Adrenal gland (tissue), 12 donors: ENCODE measurements around the gene BABAM2. TPM values are rescaled to one million over a fixed set of nuclear protein-coding genes. Genes with fewer than 3 reads are reported as not detected.
"Not testable (repeated sequence)": the region's sequence is repeated elsewhere in the genome, so short reads cannot be mapped to it uniquely, and the experiment has no call there.

Experiments
- DNase-seq, 7 donors: peaks; one replicate each; pipeline ENCODE4 v3.0.0-alpha.2; 2019 to 2020
- H3K27ac ChIP-seq, 5 donors: fragments of 200-600 bp; sonication (generic) in 4 of 5; 1 replicate in 3 of 5; 2 replicates in 2 of 5; pipeline versions ENCODE4 v1.5.1 to v1.8.0; 2016 to 2020; ENCODE audit warnings: mild to moderate bottlenecking in 1 of 5
- H3K27me3 ChIP-seq: fragments of 200-600 bp; 2 replicates; pipeline ENCODE4 v1.8.0; 2021
- H3K36me3 ChIP-seq, 2 donors: fragments of 200-600 bp; replicated peaks in 1 of 2; 1 replicate in 1 of 2; 2 replicates in 1 of 2; pipeline versions ENCODE4 v1.5.1 to v1.8.0; 2018 to 2022
- H3K4me1 ChIP-seq, 2 donors: fragments of 200-600 bp; replicated peaks in 1 of 2; 1 replicate in 1 of 2; 2 replicates in 1 of 2; pipeline versions ENCODE4 v1.5.1 to v1.8.0; 2018 to 2021
- H3K4me3 ChIP-seq, 4 donors: fragments of 200-600 bp; sonication (generic) in 3 of 4; one replicate each; pipeline ENCODE4 v1.5.1; 2016 to 2018
- H3K9me3 ChIP-seq, 3 donors: fragments of 200-600 bp; sonication (generic) in 1 of 3; replicated peaks in 1 of 3; 1 replicate in 2 of 3; 2 replicates in 1 of 3; pipeline versions ENCODE4 v1.5.1 to v1.8.0; 2016 to 2021
- POLR2A ChIP-seq, 2 donors: fragments of 450-650 bp; IDR thresholded peaks; one replicate each; pipeline ENCODE4 v1.6.1; 2017; ENCODE audit warnings: antibody characterized with exemption in 2 of 2, mild to moderate bottlenecking in 2 of 2, moderate library complexity in 1 of 2
- WGBS, 4 donors: extraction: QIAGEN DNeasy Blood & Tissue Kit in 2 of 4; methylation state at CpG; one replicate each; pipeline versions ENCODE4 v1.1.5 to v1.1.7; 2013 to 2017; 5-methylcytosine and 5-hydroxymethylcytosine counted together
- intact Hi-C, 2 donors: fragments of 100-400 bp; cut with DNase I; formaldehyde crosslinking; loops; one replicate each; pipeline versions ENCODE4 v1.14.1 to v1.15.0; 2022 to 2023
- polyA plus RNA-seq, 3 donors: library from polyadenylated mRNA; stranded (reverse); fragments of 200-250 nt in 2 of 3; fragments of 350-450 nt in 1 of 3; fragmentation: Illumina TruSeq in 1 of 3; extraction: RNeasy Lipid Tissue Mini Kit (QIAGEN cat#74804) in 1 of 3; gene quantifications; one replicate each; pipeline ENCODE4 v1.2.3, GENCODE V29; 2013 to 2014
- total RNA-seq, 9 donors: library from RNA; depleted of rRNA in 4 of 9; stranded (reverse); fragments of >200 nt in 4 of 9; fragments of 120-200 nt in 1 of 9; fragmentation: NEBNext Ultra II Directional in 1 of 9; extraction: Animal tissue kit (Norgen Biotek cat#: 25700) in 1 of 9; gene quantifications; one replicate each; pipeline versions ENCODE4 v1.1.0 to v1.2.4, GENCODE V29; 2013 to 2023
- TF ChIP-seq, protein P1 (sequence below), 6 experiments: fragments of 450-650 bp in 4 of 6; fragments of 200-600 bp in 2 of 6; sonication (generic) in 1 of 6; IDR thresholded peaks; 1 replicate in 5 of 6; 2 replicates in 1 of 6; pipeline versions ENCODE4 v1.5.1 to v1.8.0; 2016 to 2021; ENCODE audit warnings: antibody characterized with exemption in 6 of 6, mild to moderate bottlenecking in 2 of 6, moderate library complexity in 1 of 6
- donor health status: healthy with polysubstance abuse.
- donor health status: Bipolar disorder and iron deficiency.
- donor health status: DM: yes; HTN: yes; CAD: no.
- donor health status: DM: no; HTN: no; CAD: no.
- donor health status: DM: no; HTN: no; CAD: no.
- donor health status: DM: yes; HTN: yes; CAD: no.

The BABAM2 gene
- total and polyA plus RNA-seq, 12 donors = 88.2 to 925 (median 357) TPM

DNA sequence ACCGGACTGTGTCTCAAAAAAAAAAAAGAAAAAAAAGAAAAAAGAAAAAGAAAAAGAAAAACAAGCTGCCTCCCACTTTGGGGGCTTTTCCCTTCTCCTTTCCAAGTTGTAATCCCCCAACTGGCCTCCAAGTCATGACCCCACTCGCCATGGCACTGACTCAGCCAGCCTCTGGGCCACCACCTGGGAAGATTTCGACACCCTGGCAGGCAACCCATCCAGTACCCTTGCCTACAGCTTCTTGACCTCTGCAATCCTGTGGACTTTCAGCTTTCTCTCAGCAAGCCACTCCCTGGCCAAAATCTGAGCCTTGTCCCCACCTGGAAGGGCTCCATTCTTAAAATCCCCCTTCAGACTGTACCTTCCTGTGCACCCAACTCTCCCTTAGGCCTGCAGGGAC, 479.8 kb downstream of the BABAM2 start:
- Histone ChIP-seq H3K27me3 (no peaks in the 10 kb centered on the region), H3K36me3 (no peaks in the 10 kb centered on the region), H3K27ac (no peak overlapping the region), H3K4me1 (peaks cover 11 to 12% of the 10 kb centered on the region in 2 donors), H3K9me3 (no peaks in the 10 kb centered on the region), H3K4me3 (no peak overlapping the region)
- TF ChIP-seq POLR2A (IDR thresholded peaks at IDR 0.05) = no peak
- TF ChIP-seq, protein P1, sequence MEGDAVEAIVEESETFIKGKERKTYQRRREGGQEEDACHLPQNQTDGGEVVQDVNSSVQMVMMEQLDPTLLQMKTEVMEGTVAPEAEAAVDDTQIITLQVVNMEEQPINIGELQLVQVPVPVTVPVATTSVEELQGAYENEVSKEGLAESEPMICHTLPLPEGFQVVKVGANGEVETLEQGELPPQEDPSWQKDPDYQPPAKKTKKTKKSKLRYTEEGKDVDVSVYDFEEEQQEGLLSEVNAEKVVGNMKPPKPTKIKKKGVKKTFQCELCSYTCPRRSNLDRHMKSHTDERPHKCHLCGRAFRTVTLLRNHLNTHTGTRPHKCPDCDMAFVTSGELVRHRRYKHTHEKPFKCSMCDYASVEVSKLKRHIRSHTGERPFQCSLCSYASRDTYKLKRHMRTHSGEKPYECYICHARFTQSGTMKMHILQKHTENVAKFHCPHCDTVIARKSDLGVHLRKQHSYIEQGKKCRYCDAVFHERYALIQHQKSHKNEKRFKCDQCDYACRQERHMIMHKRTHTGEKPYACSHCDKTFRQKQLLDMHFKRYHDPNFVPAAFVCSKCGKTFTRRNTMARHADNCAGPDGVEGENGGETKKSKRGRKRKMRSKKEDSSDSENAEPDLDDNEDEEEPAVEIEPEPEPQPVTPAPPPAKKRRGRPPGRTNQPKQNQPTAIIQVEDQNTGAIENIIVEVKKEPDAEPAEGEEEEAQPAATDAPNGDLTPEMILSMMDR (IDR thresholded peaks at IDR 0.05) = no peak
- intact Hi-C loops = no loop called here
- no peak for DNase-seq
- 85 to 91% (median 87%) methylated on average over 3 of the region's 3 CpGs for whole genome bisulfite sequencing, 4 donors

DNA sequence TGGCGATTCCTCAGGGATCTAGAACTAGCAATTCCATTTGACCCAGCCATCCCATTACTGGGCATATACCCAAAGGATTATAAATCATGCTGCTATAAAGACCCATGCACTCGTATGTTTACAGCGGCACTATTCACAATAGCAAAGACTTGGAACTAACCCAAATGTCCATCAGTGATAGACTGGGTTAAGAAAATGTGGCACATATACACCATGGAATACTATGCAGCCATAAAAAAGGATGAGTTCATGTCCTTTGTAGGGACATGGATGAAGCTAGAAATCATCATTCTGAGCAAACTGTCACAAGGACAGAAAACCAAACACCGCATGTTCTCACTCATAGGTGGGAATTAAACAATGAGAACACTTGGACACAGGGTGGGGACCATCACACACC, 481.2 kb downstream of the BABAM2 start:
- intact Hi-C loops, H3K27me3 ChIP-seq, H3K4me3 ChIP-seq, DNase-seq, H3K36me3 ChIP-seq, H3K4me1 ChIP-seq, H3K9me3 ChIP-seq, H3K27ac ChIP-seq: not testable (repeated sequence)
- 68 to 79% (median 76%) methylated on average over 4 of the region's 4 CpGs for WGBS, 4 donors

GRCh38 chr2:28373854-28374253, 483.3 kb downstream of the BABAM2 start:
- DNase-seq = no peak

GRCh38 chr2:28374331-28374730, 483.8 kb downstream of the BABAM2 start:
- no peak for DNase-seq
- no peaks in the 10 kb centered on the region for H3K36me3 ChIP-seq
- H3K27ac ChIP-seq = no peak overlapping the region
- intact Hi-C loops = no loop called here
- no peaks in the 10 kb centered on the region for H3K9me3 ChIP-seq
- H3K4me3 ChIP-seq = no peak overlapping the region
- TF ChIP-seq, protein P1 (IDR thresholded peaks at IDR 0.05) = no peak
- no peak for TF ChIP-seq POLR2A (IDR thresholded peaks at IDR 0.05)
- 80 to 89% (median 84%) methylated on average over 4 to 5 of the region's 5 CpGs for WGBS, 4 donors
- no peaks in the 10 kb centered on the region for H3K4me1 ChIP-seq
- no peaks in the 10 kb centered on the region for H3K27me3 ChIP-seq

More at GRCh38 chr2:28373854-28374253, 483.3 kb downstream of the BABAM2 start:
- TF ChIP-seq, protein P1 (IDR thresholded peaks at IDR 0.05) = no peak
- no peaks in the 10 kb centered on the region for H3K9me3 ChIP-seq
- WGBS, 4 donors = 76 to 87% (median 79%) methylated on average over 4 of the region's 4 CpGs
- H3K4me3 ChIP-seq = no peak overlapping the region
- no peaks in the 10 kb centered on the region for H3K27me3 ChIP-seq
- no peaks in the 10 kb centered on the region for H3K36me3 ChIP-seq
- intact Hi-C loops = no loop called here
- no peak overlapping the region for H3K27ac ChIP-seq
- no peaks in the 10 kb centered on the region for H3K4me1 ChIP-seq

DNA sequence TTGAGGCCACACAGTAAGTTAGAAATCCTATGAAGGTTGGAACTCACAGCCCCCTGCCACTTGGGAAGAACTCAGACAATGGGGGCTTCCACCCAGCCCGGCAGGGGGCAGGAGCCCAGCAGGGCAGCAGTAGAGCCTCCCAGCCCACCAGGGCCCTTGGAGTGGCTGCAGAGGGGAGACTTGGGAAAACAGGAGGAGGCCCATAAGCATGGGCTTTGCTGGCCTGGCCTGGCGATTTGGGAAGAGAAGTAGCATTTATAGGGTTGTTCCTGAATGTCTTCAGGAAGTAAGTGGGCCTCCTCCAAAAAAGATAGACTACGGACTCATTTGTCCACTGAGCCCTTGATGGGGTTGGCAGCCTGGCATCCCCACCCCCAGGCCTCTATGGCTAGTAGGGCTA, 484.7 kb downstream of the BABAM2 start:
- TF ChIP-seq, protein P1 (IDR thresholded peaks at IDR 0.05) = no peak
- no peak for TF ChIP-seq POLR2A (IDR thresholded peaks at IDR 0.05)
- Histone ChIP-seq H3K36me3 (no peaks in the 10 kb centered on the region), H3K27me3 (no peaks in the 10 kb centered on the region), H3K27ac (no peak overlapping the region), H3K9me3 (no peaks in the 10 kb centered on the region), H3K4me3 (no peak overlapping the region), H3K4me1 (no peaks in the 10 kb centered on the region)
- intact Hi-C loops = no loop called here
- WGBS, 4 donors = 92 to 100% (median 96%) methylated on average over 2 to 3 of the region's 3 CpGs
- no peak for DNase-seq
